ENCODE measurements around the gene EFCAB5. TPM values are rescaled to one million over a fixed set of nuclear protein-coding genes. Genes with fewer than 3 reads are reported as not detected.
"Not testable (repeated sequence)": the region's sequence is repeated elsewhere in the genome, so short reads cannot be mapped to it uniquely, and the experiment has no call there.

EFCAB5 gene
- total RNA-seq, 2 experiments from 2014 or later = 0.24 to 0.48 TPM

GRCh38 chr17:30087431-30087830 is 146.0 kb downstream of the EFCAB5 start:
- ChIA-PET POLR2A (interaction anchor here (0.6 kb wide), 1 partner anchor 495 kb away, joined by 3 read pairs; no protein-coding TSS in a partner anchor), CTCF (interaction anchor here (0.6 to 1.9 kb wide), 3 partner anchors 11 to 66 kb away, joined by 4 read pairs; no protein-coding TSS in a partner anchor)
- intact Hi-C loops (cut with micrococcal nuclease); H3K27ac Mint-ChIP-seq; H3K9me3 Mint-ChIP-seq; DNase-seq; H3K4me1 Mint-ChIP-seq (ENCODE audit: low read depth); H3K36me3 Mint-ChIP-seq; H3K4me3 Mint-ChIP-seq: not testable (repeated sequence)
- H3K27me3 Mint-ChIP-seq = peaks cover 17% of the 10 kb centered on the region

- intact Hi-C loops (cut with micrococcal nuclease) = loop anchor here (10.0 kb wide), 2 partner anchors 286 to 466 kb away; partner anchors contain the start of gene CORO6
- Mint-ChIP-seq H3K36me3 (no peaks in the 10 kb centered on the region), H3K4me1 (ENCODE audit: low read depth) (peaks cover 4% of the 10 kb centered on the region), H3K9me3 (no peaks in the 10 kb centered on the region), H3K27me3 (peaks cover 17% of the 10 kb centered on the region), H3K27ac (no peak overlapping the region), H3K4me3 (no peak overlapping the region)
- CTCF ChIA-PET = interaction anchor here (1.3 to 6.0 kb wide), 4 partner anchors 14 to 284 kb away, joined by 3 to 69 read pairs (median 12); no protein-coding TSS in a partner anchor
- POLR2A ChIA-PET = no interaction called here
- DNase-seq = no peak
Measured at GRCh38 chr17:30091121-30091670, 149.8 kb downstream of the EFCAB5 start.

- no peaks in the 10 kb centered on the region for H3K9me3 Mint-ChIP-seq
- ChIA-PET POLR2A (no interaction called here), CTCF (interaction anchor here (1.1 to 6.0 kb wide), 7 partner anchors 8 to 284 kb away, joined by 3 to 69 read pairs (median 18); no protein-coding TSS in a partner anchor)
- H3K27me3 Mint-ChIP-seq = peaks cover 16% of the 10 kb centered on the region
- intact Hi-C loops (cut with micrococcal nuclease) = loop anchor here (10.0 kb wide), 2 partner anchors 287 to 467 kb away; partner anchors contain the start of gene CORO6
- H3K4me3 Mint-ChIP-seq = no peak overlapping the region
- no peaks in the 10 kb centered on the region for H3K36me3 Mint-ChIP-seq
- DNase-seq = no peak
- no peak overlapping the region for H3K27ac Mint-ChIP-seq
- peaks cover 4% of the 10 kb centered on the region for H3K4me1 Mint-ChIP-seq (ENCODE audit: low read depth)
Measured at GRCh38 chr17:30091771-30092170, 150.3 kb downstream of the EFCAB5 start.

GRCh38 chr17:30092886-30093285 is 151.5 kb downstream of the EFCAB5 start:
- ChIA-PET POLR2A (no interaction called here), CTCF (interaction anchor here (0.6 to 6.0 kb wide), 41 partner anchors 9 to 475 kb away, joined by 3 to 69 read pairs (median 4); partner anchors contain the start of gene SSH2)
- H3K27me3 Mint-ChIP-seq = peaks cover 13% of the 10 kb centered on the region
- intact Hi-C loops (cut with micrococcal nuclease) = loop anchor here (1.0 to 10.0 kb wide), 3 partner anchors 67 to 468 kb away; partner anchors contain the start of gene CORO6
- no peak overlapping the region for H3K27ac Mint-ChIP-seq
- no peak overlapping the region for H3K4me3 Mint-ChIP-seq
- H3K36me3 Mint-ChIP-seq = no peaks in the 10 kb centered on the region
- DNase-seq = no peak
- peaks cover 4% of the 10 kb centered on the region for H3K4me1 Mint-ChIP-seq (ENCODE audit: low read depth)
- H3K9me3 Mint-ChIP-seq = no peaks in the 10 kb centered on the region

DNA sequence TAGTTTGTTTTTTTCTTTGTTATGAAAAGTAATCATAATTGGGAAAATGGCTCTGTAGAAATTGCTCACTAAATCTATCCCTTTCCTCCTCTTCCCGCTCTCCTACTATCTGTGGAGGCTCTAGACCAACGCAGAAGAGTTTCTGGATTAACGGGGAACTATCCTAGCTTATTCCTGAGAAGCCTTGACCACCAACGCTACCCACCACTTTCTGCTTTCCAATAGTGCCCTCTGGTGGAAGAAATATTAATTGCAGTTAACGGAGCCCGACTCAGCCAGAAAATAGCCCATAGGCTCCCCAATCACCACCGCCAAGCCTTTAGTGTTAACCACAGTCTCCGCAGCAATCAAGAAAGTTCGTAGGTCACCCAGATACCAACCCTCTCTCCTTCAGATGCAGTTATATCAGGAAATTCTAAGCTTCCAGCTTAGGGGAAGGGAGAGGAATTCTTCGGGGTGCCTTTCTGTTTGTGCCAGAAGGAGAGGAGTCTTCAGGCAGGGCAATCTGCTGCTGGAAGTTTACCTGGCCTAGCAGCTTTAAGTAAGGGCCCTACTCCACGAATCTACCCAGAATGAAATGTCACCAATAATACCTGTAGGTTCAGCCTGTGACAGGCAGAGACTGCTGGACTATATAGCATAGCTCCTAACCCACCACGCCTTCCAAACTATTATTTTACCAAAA is 152.2 kb downstream of the EFCAB5 start:
- ChIA-PET CTCF (interaction anchor here (0.6 to 6.0 kb wide), 43 partner anchors 9 to 627 kb away, joined by 3 to 69 read pairs (median 4); partner anchors contain the start of gene SSH2), POLR2A (no interaction called here)
- peaks cover 4% of the 10 kb centered on the region for H3K4me1 Mint-ChIP-seq (ENCODE audit: low read depth)
- H3K36me3 Mint-ChIP-seq = no peaks in the 10 kb centered on the region
- H3K27me3 Mint-ChIP-seq = peaks cover 13% of the 10 kb centered on the region
- H3K27ac Mint-ChIP-seq = no peak overlapping the region
- no peak overlapping the region for H3K4me3 Mint-ChIP-seq
- intact Hi-C loops (cut with micrococcal nuclease) = loop anchor here (1.0 to 10.0 kb wide), 3 partner anchors 67 to 469 kb away; partner anchors contain the start of gene CORO6
- no peaks in the 10 kb centered on the region for H3K9me3 Mint-ChIP-seq
- DNase-seq = peak; percentile 46

DNA sequence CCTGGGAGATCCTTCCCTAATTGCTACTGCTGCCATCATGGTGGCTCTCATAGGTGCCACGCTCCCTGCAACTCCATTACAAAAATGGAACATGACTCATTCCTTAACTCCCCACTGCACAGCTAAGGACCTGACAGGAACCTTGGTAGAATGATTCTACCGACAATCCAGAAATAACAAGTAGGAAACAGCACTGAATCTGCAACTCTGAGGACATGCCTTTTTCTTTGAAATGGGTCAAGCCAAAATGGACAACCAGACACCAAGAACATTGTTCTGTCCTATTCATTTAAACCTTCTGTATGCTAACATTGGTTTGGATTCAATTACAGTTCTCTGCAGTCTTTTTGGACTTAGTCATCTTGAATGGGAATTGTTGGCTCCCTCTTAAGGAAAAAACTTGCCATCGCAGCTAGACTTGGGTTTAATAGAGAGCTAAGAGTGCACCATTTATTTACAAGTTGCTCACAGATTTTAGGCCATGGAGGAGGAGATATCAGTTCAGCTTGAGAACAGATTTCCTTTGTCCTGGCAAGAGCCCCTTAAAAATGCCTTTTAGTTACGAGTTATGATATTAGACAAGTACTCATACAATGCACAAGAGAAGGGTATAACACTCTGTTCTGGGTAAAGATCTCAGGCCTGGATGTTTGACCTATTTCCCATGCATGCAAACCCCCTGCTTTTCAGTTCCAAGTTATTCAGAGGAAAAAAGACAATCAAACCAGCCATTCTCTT is 154.2 kb downstream of the EFCAB5 start:
- no peak for DNase-seq
- no peaks in the 10 kb centered on the region for H3K36me3 Mint-ChIP-seq
- CTCF ChIA-PET = interaction anchor here (0.7 to 6.0 kb wide), 10 partner anchors 9 to 288 kb away, joined by 3 to 69 read pairs (median 4); no protein-coding TSS in a partner anchor
- H3K4me1 Mint-ChIP-seq (ENCODE audit: low read depth) = peaks cover 4% of the 10 kb centered on the region
- intact Hi-C loops (cut with micrococcal nuclease) = loop anchor here (10.0 kb wide), 2 partner anchors 291 to 471 kb away; partner anchors contain the start of gene CORO6
- no peak overlapping the region for H3K4me3 Mint-ChIP-seq
- H3K27ac Mint-ChIP-seq = no peak overlapping the region
- H3K9me3 Mint-ChIP-seq = no peaks in the 10 kb centered on the region
- POLR2A ChIA-PET = no interaction called here
- peaks cover 6% of the 10 kb centered on the region for H3K27me3 Mint-ChIP-seq

- Mint-ChIP-seq H3K4me1 (ENCODE audit: low read depth) (peaks cover 5% of the 10 kb centered on the region), H3K27ac (no peak overlapping the region), H3K4me3 (no peak overlapping the region), H3K27me3 (no peaks in the 10 kb centered on the region), H3K36me3 (no peaks in the 10 kb centered on the region), H3K9me3 (no peaks in the 10 kb centered on the region)
- ChIA-PET CTCF (interaction anchor here (0.8 to 1.0 kb wide), 2 partner anchors 8 to 9 kb away, joined by 3 read pairs; no protein-coding TSS in a partner anchor), POLR2A (no interaction called here)
- DNase-seq = no peak
- intact Hi-C loops (cut with micrococcal nuclease) = loop anchor here (5.0 to 10.0 kb wide), 3 partner anchors 63 to 613 kb away; partner anchors contain the start of gene SLC6A4
Measured at GRCh38 chr17:30101686-30102390, 160.4 kb downstream of the EFCAB5 start.

- H3K4me1 Mint-ChIP-seq (ENCODE audit: low read depth) = peaks cover 5% of the 10 kb centered on the region
- peaks cover 4% of the 10 kb centered on the region for H3K27me3 Mint-ChIP-seq
- intact Hi-C loops (cut with micrococcal nuclease) = loop anchor here (1.0 to 10.0 kb wide), 6 partner anchors 21 to 611 kb away; partner anchors contain the start of gene SLC6A4
- no peaks in the 10 kb centered on the region for H3K9me3 Mint-ChIP-seq
- DNase-seq = no peak
- CTCF ChIA-PET = interaction anchor here (0.7 to 3.9 kb wide), 33 partner anchors 10 to 611 kb away, joined by 3 to 99 read pairs (median 5); partner anchors contain the start of genes GOSR1, NSRP1, SLC6A4 and TMIGD1
- POLR2A ChIA-PET = interaction anchor here (0.6 to 0.8 kb wide), 2 partner anchors 35 to 233 kb away, joined by 3 read pairs; no protein-coding TSS in a partner anchor
- H3K27ac Mint-ChIP-seq = no peak overlapping the region
- no peak overlapping the region for H3K4me3 Mint-ChIP-seq
- no peaks in the 10 kb centered on the region for H3K36me3 Mint-ChIP-seq
Measured at GRCh38 chr17:30103921-30104320, 162.5 kb downstream of the EFCAB5 start.

DNA sequence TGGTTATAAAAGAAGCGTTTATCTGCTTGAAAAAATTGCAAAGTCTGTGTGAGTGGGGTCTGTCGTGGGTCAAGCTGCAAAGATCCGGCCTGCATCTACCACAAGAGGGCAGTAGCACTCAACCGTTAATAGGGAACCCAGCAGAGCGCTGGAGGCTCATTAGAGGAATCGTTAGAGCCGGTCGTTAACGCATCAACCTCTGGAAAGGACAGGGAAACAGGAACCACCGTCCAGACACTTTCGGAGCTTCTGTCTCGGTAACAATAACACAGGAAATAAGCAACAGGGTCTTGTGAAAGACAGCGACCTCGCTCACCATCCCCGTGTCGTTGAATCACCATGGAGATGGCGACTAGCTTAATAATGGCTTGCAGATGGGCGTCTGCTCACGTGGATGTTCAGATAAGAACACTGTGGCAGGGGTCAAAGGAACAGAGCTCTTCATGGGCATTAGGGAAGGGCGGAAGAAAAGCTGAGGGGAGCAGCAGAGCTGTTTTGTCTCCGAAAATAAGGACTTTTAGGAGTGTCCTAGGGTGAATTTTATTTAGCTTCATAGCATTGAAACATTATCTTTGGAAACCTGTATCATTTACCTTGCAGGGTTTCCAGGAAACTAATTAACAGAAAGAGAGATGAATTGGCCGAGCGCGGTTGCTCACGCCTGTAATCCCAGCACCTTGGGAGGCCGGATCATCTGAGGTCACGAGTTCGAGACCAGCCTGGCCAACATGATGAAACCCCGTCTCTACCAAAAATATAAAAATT is 163.3 kb downstream of the EFCAB5 start:
- POLR2A ChIA-PET = interaction anchor here (0.6 to 0.8 kb wide), 2 partner anchors 34 to 232 kb away, joined by 3 read pairs; no protein-coding TSS in a partner anchor

DNA sequence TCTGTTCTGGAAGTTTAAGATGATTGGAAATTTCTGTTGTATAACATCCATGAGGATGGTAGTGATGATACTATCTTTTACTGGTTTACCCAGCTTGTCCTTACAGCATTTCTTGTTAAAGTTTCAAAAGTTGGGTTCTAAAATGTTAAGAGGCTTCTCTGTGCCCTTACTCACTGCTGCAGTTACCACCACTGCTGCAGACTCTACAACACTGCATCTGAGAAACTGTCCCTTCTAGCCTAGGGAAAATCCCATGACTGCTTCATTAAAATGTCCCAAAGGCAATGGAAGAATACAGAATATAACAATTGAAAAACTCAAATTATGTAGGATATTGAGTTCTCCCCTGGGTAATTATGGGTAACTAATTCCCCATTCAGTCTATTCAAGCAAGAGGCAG is 171.4 kb downstream of the EFCAB5 start:
- no peaks in the 10 kb centered on the region for H3K9me3 Mint-ChIP-seq
- no peak overlapping the region for H3K27ac Mint-ChIP-seq
- ChIA-PET CTCF (interaction anchor here (1.6 to 4.5 kb wide), 5 partner anchors 8 to 224 kb away, joined by 8 to 52 read pairs (median 10); no protein-coding TSS in a partner anchor), POLR2A (interaction anchor here (1.3 kb wide), 1 partner anchor 224 kb away, joined by 3 read pairs; no protein-coding TSS in a partner anchor)
- no peak overlapping the region for H3K4me3 Mint-ChIP-seq
- H3K36me3 Mint-ChIP-seq = peaks cover 3% of the 10 kb centered on the region
- peaks cover 11% of the 10 kb centered on the region for H3K4me1 Mint-ChIP-seq (ENCODE audit: low read depth)
- DNase-seq = no peak
- peaks cover 3% of the 10 kb centered on the region for H3K27me3 Mint-ChIP-seq
- intact Hi-C loops (cut with micrococcal nuclease) = no loop called here

More for the DNA sequence above, 163.3 kb downstream of the EFCAB5 start:
- no peaks in the 10 kb centered on the region for H3K9me3 Mint-ChIP-seq
- intact Hi-C loops (cut with micrococcal nuclease) = loop anchor here (1.0 to 10.0 kb wide), 6 partner anchors 21 to 610 kb away; partner anchors contain the start of gene SLC6A4
- peak overlapping the region; percentile 75 for H3K4me3 Mint-ChIP-seq
- DNase-seq = peak; percentile 82
- H3K36me3 Mint-ChIP-seq = no peaks in the 10 kb centered on the region
- CTCF ChIA-PET = interaction anchor here (0.6 to 3.9 kb wide), 50 partner anchors 9 to 746 kb away, joined by 3 to 99 read pairs (median 4); partner anchors contain the start of genes BLMH, GOSR1, NSRP1 and SLC6A4
- H3K4me1 Mint-ChIP-seq (ENCODE audit: low read depth) = peaks cover 5% of the 10 kb centered on the region
- peaks cover 5% of the 10 kb centered on the region for H3K27me3 Mint-ChIP-seq
- no peak overlapping the region for H3K27ac Mint-ChIP-seq

All from activated CD4-positive, alpha-beta memory T cell treated with anti-CD3 and anti-CD28 coated beads for 36 hours (primary cell).